Epithelial cell of proximal tubule (primary cell): ENCODE data around the gene MSANTD7. TPM values are rescaled to one million over a fixed set of nuclear protein-coding genes. Genes with fewer than 3 reads are reported as not detected.
"Not testable (repeated sequence)": the region's sequence is repeated elsewhere in the genome, so short reads cannot be mapped to it uniquely, and the experiment has no call there.

ENCODE experiments used
- DNase-seq: peaks from one replicate; pipeline ENCODE4 v3.0.0-alpha.2; 2011; ENCODE audit warnings: low read depth
- H3K4me3 ChIP-seq: 2 replicates; pipeline ENCODE4 v1.5.1; 2011; ENCODE audit warnings: low read depth, mild to moderate bottlenecking, low read length
- total RNA-seq: library from RNA; depleted of rRNA; stranded (reverse); fragments of >200 nt; gene quantifications from 2 replicates; pipeline ENCODE4 v1.2.3, GENCODE V29; 2015
- TF ChIP-seq, protein P1 (sequence below): conservative IDR thresholded peaks from 2 replicates; pipeline ENCODE4 v1.5.1; 2012; ENCODE audit warnings: low read depth, mild to moderate bottlenecking, low read length

MSANTD7 gene
- total RNA-seq, 1 donor from 2014 or later, result 12.1 TPM

DNA sequence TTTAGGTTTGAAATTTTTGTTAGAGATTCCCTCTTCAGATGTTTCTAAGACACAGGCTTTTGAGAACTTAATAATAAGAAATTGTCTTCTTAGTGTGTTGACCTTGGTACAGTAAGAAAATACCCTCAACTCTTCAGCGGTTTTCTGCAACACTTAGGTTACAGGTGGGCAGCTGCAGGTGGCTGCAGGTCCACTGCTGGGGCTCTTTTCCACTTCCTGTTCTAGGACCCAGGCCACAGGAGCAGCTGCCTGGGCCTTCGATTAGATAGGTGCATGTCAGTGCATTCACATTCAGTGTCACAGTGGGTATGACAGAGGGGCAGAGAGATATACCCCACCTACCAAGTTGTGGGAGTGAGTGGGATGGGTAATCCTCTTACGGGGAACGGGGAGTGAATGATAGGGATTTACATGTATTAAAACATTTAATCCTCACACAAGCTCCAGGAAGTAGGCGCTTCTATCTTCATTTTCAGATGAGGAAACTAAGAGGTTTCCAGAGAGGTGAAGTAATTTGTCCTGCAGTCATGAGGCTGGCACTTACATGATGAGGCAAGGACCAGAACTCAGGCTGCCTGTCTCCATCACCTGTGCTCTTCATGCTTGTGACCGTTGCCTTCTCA lies 20.3 kb downstream of the MSANTD7 start:
- DNase-seq, result no peak
- TF ChIP-seq, protein P1, sequence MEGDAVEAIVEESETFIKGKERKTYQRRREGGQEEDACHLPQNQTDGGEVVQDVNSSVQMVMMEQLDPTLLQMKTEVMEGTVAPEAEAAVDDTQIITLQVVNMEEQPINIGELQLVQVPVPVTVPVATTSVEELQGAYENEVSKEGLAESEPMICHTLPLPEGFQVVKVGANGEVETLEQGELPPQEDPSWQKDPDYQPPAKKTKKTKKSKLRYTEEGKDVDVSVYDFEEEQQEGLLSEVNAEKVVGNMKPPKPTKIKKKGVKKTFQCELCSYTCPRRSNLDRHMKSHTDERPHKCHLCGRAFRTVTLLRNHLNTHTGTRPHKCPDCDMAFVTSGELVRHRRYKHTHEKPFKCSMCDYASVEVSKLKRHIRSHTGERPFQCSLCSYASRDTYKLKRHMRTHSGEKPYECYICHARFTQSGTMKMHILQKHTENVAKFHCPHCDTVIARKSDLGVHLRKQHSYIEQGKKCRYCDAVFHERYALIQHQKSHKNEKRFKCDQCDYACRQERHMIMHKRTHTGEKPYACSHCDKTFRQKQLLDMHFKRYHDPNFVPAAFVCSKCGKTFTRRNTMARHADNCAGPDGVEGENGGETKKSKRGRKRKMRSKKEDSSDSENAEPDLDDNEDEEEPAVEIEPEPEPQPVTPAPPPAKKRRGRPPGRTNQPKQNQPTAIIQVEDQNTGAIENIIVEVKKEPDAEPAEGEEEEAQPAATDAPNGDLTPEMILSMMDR, result no peak
- H3K4me3 ChIP-seq, result no peak overlapping the region

DNA sequence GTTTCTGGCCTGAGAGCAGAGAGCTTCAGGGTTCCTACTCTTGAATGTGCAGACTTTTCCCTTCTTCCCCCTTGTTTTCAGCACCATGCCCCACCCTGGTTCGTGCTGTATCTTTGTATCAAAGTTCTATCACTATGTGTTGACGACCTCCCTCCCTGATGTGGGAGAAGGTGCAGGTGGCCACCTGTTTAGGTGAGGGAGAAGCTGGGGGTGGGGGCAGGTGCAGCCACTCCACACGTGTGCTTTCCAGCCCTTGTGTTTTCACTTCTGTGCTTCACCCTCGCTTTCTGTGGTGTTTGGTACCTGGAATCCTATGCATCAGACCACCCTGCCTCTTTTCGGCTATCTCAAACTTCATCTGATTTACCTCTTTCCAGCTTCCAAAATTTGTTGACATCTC lies 20.9 kb downstream of the MSANTD7 start:
- H3K4me3 ChIP-seq, result no peak overlapping the region
- DNase-seq, result no peak
- TF ChIP-seq, protein P1, result no peak

DNA sequence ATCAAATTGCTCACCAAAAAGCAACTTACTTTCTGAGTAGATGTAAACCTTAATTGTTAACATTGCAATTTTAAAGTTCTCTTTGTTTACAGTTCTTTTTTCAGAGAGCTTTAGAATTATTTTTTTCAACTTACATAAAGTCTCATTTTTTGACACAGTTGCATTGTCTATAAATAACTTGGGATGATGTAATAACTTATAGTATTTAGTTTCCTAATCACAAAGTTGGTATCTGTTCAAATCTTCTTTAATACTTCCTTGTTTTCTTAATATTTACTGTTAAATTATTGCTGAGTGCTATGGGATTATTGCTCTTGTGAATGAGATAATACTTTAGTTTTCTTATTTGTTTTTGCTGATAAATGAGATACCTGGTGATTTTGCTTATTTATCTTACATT lies 21.7 kb downstream of the MSANTD7 start:
- DNase-seq, result no peak
- H3K4me3 ChIP-seq, result no peak overlapping the region
- TF ChIP-seq, protein P1, result no peak

DNA sequence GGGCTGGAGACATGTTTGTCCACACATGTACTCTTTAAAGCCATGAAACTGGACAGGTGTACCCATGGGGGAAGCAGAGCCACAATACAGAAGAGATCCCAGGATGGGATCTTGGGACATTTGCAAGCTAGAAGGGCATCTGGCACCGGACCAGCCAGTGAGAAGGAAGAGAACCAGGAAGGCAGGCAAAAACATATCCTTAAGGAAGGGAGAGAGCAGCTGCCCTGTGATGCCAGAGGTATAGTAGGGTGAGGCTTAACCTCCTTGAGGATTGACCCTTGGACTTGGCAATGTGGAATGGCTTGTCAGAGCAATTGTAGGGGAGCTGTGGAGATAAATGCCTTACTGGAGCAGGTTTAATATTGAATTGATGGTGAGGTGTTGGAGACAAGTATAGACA lies 22.7 kb downstream of the MSANTD7 start:
- H3K4me3 ChIP-seq, result no peak overlapping the region
- no peak for DNase-seq
- TF ChIP-seq, protein P1, result no peak

GRCh38 chr10:14864466-14864865 lies 26.4 kb downstream of the MSANTD7 start:
- H3K4me3 ChIP-seq, DNase-seq: not testable (repeated sequence)

GRCh38 chr10:14864871-14865270 lies 26.8 kb downstream of the MSANTD7 start:
- DNase-seq, H3K4me3 ChIP-seq: not testable (repeated sequence)

GRCh38 chr10:14873090-14873760 lies 35.1 kb downstream of the MSANTD7 start:
- no peak for DNase-seq
- TF ChIP-seq, protein P1, result no peak
- H3K4me3 ChIP-seq, result no peak overlapping the region

GRCh38 chr10:14875941-14876340 lies 37.8 kb downstream of the MSANTD7 start:
- no peak for DNase-seq
- TF ChIP-seq, protein P1, result no peak
- H3K4me3 ChIP-seq, result no peak overlapping the region
